H54 (cell line): Measurements from ENCODE around the gene HNRNPA2B1.

Experiments
- DNase-seq: peaks from one replicate; pipeline ENCODE4 v3.0.0; 2011; ENCODE audit warnings: low spot score, mixed read lengths; ENCODE audit not compliant: insufficient read length
- FAIRE-seq: peaks from 3 replicates; lab custom pipeline; 2011; peaks lifted over from hg19 to GRCh38; lab: Jason Lieb, UNC
- POLR2A ChIP-seq: IDR thresholded peaks from 2 replicates; pipeline ENCODE4 v1.6.1; 2011; ENCODE audit warnings: low read depth, mild to moderate bottlenecking, low read length

Gene HNRNPA2B1

GRCh38 chr7:26200444-26201246 lies at the start of gene HNRNPA2B1:
Gene HNRNPA2B1 (minus strand): TSS chr7:26200746. CDS start chr7:26200577, 169 bp downstream.
- TF ChIP-seq POLR2A: peak; percentile 100
- DNase-seq: peak; percentile 89
- peak; percentile 99 for FAIRE-seq

- FAIRE-seq: no peak
- TF ChIP-seq POLR2A: no peak
- DNase-seq: no peak
Observed at GRCh38 chr7:26250239-26250638, 49.7 kb upstream of the HNRNPA2B1 start.

GRCh38 chr7:26245150-26245549 lies 44.6 kb upstream of the HNRNPA2B1 start:
- DNase-seq (no peak), FAIRE-seq (no peak)
- no peak for TF ChIP-seq POLR2A

- DNase-seq: no peak
- no peak for TF ChIP-seq POLR2A
- no peak for FAIRE-seq
Observed at GRCh38 chr7:26238032-26238431, 37.5 kb upstream of the HNRNPA2B1 start.

- DNase-seq (no peak), FAIRE-seq (no peak)
- no peak for TF ChIP-seq POLR2A
Observed at GRCh38 chr7:26237035-26237807, 36.7 kb upstream of the HNRNPA2B1 start.

GRCh38 chr7:26233902-26234511 lies 33.5 kb upstream of the HNRNPA2B1 start:
- DNase-seq: no peak
- no peak for TF ChIP-seq POLR2A
- FAIRE-seq: no peak

- FAIRE-seq (no peak), DNase-seq (no peak)
- TF ChIP-seq POLR2A: no peak
Observed at GRCh38 chr7:26227987-26228386, 27.4 kb upstream of the HNRNPA2B1 start.

- no peak for FAIRE-seq
- DNase-seq: no peak
- no peak for TF ChIP-seq POLR2A
Observed at GRCh38 chr7:26224359-26224758, 23.8 kb upstream of the HNRNPA2B1 start.

- DNase-seq (no peak), FAIRE-seq (peak; percentile 30)
- no peak for TF ChIP-seq POLR2A
Observed at GRCh38 chr7:26216049-26216448, 15.5 kb upstream of the HNRNPA2B1 start.

- TF ChIP-seq POLR2A: no peak
- DNase-seq: no peak
- FAIRE-seq: no peak
Observed at GRCh38 chr7:26213807-26214515, 13.4 kb upstream of the HNRNPA2B1 start.

GRCh38 chr7:26212921-26213718 lies 12.6 kb upstream of the HNRNPA2B1 start:
- DNase-seq (no peak), FAIRE-seq (peak; percentile 15)
- TF ChIP-seq POLR2A: no peak

- DNase-seq: no peak
- no peak for TF ChIP-seq POLR2A
- FAIRE-seq: no peak
Observed at GRCh38 chr7:26208040-26208439, 7.5 kb upstream of the HNRNPA2B1 start.

- DNase-seq: no peak
- FAIRE-seq: peak; percentile 11
Observed at GRCh38 chr7:26203016-26203415, 2.5 kb upstream of the HNRNPA2B1 start.

More at GRCh38 chr7:26203016-26203415, 2.5 kb upstream of the HNRNPA2B1 start:
- TF ChIP-seq POLR2A: no peak
